Stimulated activated naive B cell treated with anti-CD40 and anti-IgM and Interleukin-4, amounts not matched to agents 10 μg/mL and 1 μg/mL and 100 μg/mL, for 72 hours (primary cell): Measurements from ENCODE around the gene ERGIC1.
A peak's percentile ranks its signal among the peaks of the same experiment; 100 is the strongest.
"Not testable (repeated sequence)": the region's sequence is repeated elsewhere in the genome, so short reads cannot be mapped to it uniquely, and the experiment has no call there.

ENCODE experiments used
- ATAC-seq, 2 donors: fragments of 150-1000 bp; cut with Tn5 transposase; replicated peaks; 2 replicates each; pipeline ENCODE4 v1.10.0; 2021; ENCODE audit warnings: moderate library complexity in 1 of 2
- DNase-seq: peaks from one replicate; pipeline ENCODE4 v3.0.0; 2021
- H3K27ac Mint-ChIP-seq: one replicate; pipeline ENCODE4 v1.8.0; 2022; ENCODE audit warnings: mild to moderate bottlenecking, mixed read lengths
- H3K27me3 Mint-ChIP-seq, 2 donors: one replicate each; pipeline ENCODE4 v1.8.0; 2022; ENCODE audit warnings: mixed read lengths in 2 of 2
- H3K36me3 Mint-ChIP-seq, 2 donors: one replicate each; pipeline ENCODE4 v1.8.0; 2022; ENCODE audit warnings: mixed read lengths in 2 of 2, mild to moderate bottlenecking in 1 of 2
- H3K4me1 Mint-ChIP-seq, 2 donors: one replicate each; pipeline ENCODE4 v1.8.0; 2022; ENCODE audit warnings: mixed read lengths in 2 of 2, mild to moderate bottlenecking in 1 of 2
- H3K4me3 Mint-ChIP-seq, 2 donors: one replicate each; pipeline ENCODE4 v1.8.0; 2022; ENCODE audit warnings: mild to moderate bottlenecking in 2 of 2, mixed read lengths in 2 of 2, moderate library complexity in 1 of 2
- H3K9me3 Mint-ChIP-seq, 2 donors: one replicate each; pipeline ENCODE4 v1.8.0; 2022; ENCODE audit warnings: mixed read lengths in 2 of 2, mild to moderate bottlenecking in 1 of 2

ERGIC1 gene

GRCh38 chr5:172833686-172834414 lies at the start of gene ERGIC1:
Gene ERGIC1, plus strand, starts transcription at chr5:172834251. Its CDS starts 163 bp downstream, at chr5:172834414.
- peak; percentile 80 for DNase-seq
- H3K27ac Mint-ChIP-seq, result peak within 1 kb of the TSS; percentile 95
- peaks cover 39 to 44% of the 10 kb centered on the region in 2 donors for H3K4me1 Mint-ChIP-seq
- no peaks in the 10 kb centered on the region for H3K9me3 Mint-ChIP-seq
- H3K4me3 Mint-ChIP-seq, result peak within 1 kb of the TSS; percentile 91 to 95
- H3K27me3 Mint-ChIP-seq, result no peaks in the 10 kb centered on the region
- H3K36me3 Mint-ChIP-seq, result peaks cover 0 to 21% of the 10 kb centered on the region in 2 donors
- peak; percentile 83 to 89 for ATAC-seq

GRCh38 chr5:172785429-172786088 lies 48.5 kb upstream of the ERGIC1 start:
- Mint-ChIP-seq H3K36me3 (no peaks in the 10 kb centered on the region), H3K4me3 (no peak overlapping the region), H3K27me3 (no peaks in the 10 kb centered on the region), H3K27ac (no peak overlapping the region), H3K9me3 (no peaks in the 10 kb centered on the region), H3K4me1 (peaks cover 6 to 8% of the 10 kb centered on the region in 2 donors)
- no peak for ATAC-seq
- DNase-seq, result no peak

- no peaks in the 10 kb centered on the region for H3K9me3 Mint-ChIP-seq
- no peak overlapping the region for H3K4me3 Mint-ChIP-seq
- DNase-seq, result no peak
- no peak overlapping the region for H3K27ac Mint-ChIP-seq
- no peaks in the 10 kb centered on the region for H3K27me3 Mint-ChIP-seq
- H3K36me3 Mint-ChIP-seq, result no peaks in the 10 kb centered on the region
- H3K4me1 Mint-ChIP-seq, result peaks cover 8 to 11% of the 10 kb centered on the region in 2 donors
- no peak for ATAC-seq
Observed at GRCh38 chr5:172786736-172787462, 47.2 kb upstream of the ERGIC1 start.

- H3K9me3 Mint-ChIP-seq, H3K4me1 Mint-ChIP-seq, H3K27me3 Mint-ChIP-seq, H3K27ac Mint-ChIP-seq, ATAC-seq, H3K36me3 Mint-ChIP-seq, DNase-seq, H3K4me3 Mint-ChIP-seq: not testable (repeated sequence)
Observed at GRCh38 chr5:172787538-172787937, 46.5 kb upstream of the ERGIC1 start.

- peaks cover 16 to 22% of the 10 kb centered on the region in 2 donors for H3K4me1 Mint-ChIP-seq
- H3K4me3 Mint-ChIP-seq, result no peak overlapping the region
- H3K27ac Mint-ChIP-seq, result peak overlapping the region; percentile 37
- ATAC-seq, result peak; percentile 38 to 75
- H3K27me3 Mint-ChIP-seq, result no peaks in the 10 kb centered on the region
- DNase-seq, result no peak
- peaks cover 2 to 3% of the 10 kb centered on the region in 2 donors for H3K9me3 Mint-ChIP-seq
- H3K36me3 Mint-ChIP-seq, result peaks cover 2 to 6% of the 10 kb centered on the region in 2 donors
Observed at GRCh38 chr5:172788771-172789686, 45.0 kb upstream of the ERGIC1 start.

- Mint-ChIP-seq H3K4me1 (peaks cover 23 to 30% of the 10 kb centered on the region in 2 donors), H3K36me3 (peaks cover 2 to 7% of the 10 kb centered on the region in 2 donors), H3K4me3 (no peak overlapping the region), H3K27me3 (no peaks in the 10 kb centered on the region), H3K9me3 (peaks cover 2 to 4% of the 10 kb centered on the region in 2 donors), H3K27ac (no peak overlapping the region)
- ATAC-seq (no peak), DNase-seq (no peak)
Observed at GRCh38 chr5:172789687-172790495, 44.2 kb upstream of the ERGIC1 start.

GRCh38 chr5:172790496-172790889 lies 43.6 kb upstream of the ERGIC1 start:
- DNase-seq (no peak), ATAC-seq (no peak)
- Mint-ChIP-seq H3K4me3 (no peak overlapping the region), H3K4me1 (peaks cover 23 to 30% of the 10 kb centered on the region in 2 donors), H3K27me3 (no peaks in the 10 kb centered on the region), H3K27ac (no peak overlapping the region), H3K36me3 (peaks cover 2 to 7% of the 10 kb centered on the region in 2 donors), H3K9me3 (peaks cover 2 to 4% of the 10 kb centered on the region in 2 donors)

GRCh38 chr5:172791286-172791685 lies 42.8 kb upstream of the ERGIC1 start:
- no peaks in the 10 kb centered on the region for H3K27me3 Mint-ChIP-seq
- H3K4me3 Mint-ChIP-seq, result no peak overlapping the region
- ATAC-seq (no peak), DNase-seq (no peak)
- H3K9me3 Mint-ChIP-seq, result peaks cover 2 to 4% of the 10 kb centered on the region in 2 donors
- peaks cover 23 to 30% of the 10 kb centered on the region in 2 donors for H3K4me1 Mint-ChIP-seq
- H3K27ac Mint-ChIP-seq, result peak overlapping the region; percentile 37
- peaks cover 2 to 7% of the 10 kb centered on the region in 2 donors for H3K36me3 Mint-ChIP-seq

GRCh38 chr5:172791726-172792445 lies 42.2 kb upstream of the ERGIC1 start:
- H3K4me1 Mint-ChIP-seq, result peaks cover 27 to 30% of the 10 kb centered on the region in 2 donors
- DNase-seq, result no peak
- no peak overlapping the region for H3K27ac Mint-ChIP-seq
- peaks cover 2 to 7% of the 10 kb centered on the region in 2 donors for H3K36me3 Mint-ChIP-seq
- no peaks in the 10 kb centered on the region for H3K27me3 Mint-ChIP-seq
- no peak overlapping the region for H3K4me3 Mint-ChIP-seq
- peaks cover 2 to 4% of the 10 kb centered on the region in 2 donors for H3K9me3 Mint-ChIP-seq
- no peak for ATAC-seq

GRCh38 chr5:172792701-172793570 lies 41.1 kb upstream of the ERGIC1 start:
- peaks cover 2 to 4% of the 10 kb centered on the region in 2 donors for H3K9me3 Mint-ChIP-seq
- DNase-seq, result no peak
- no peaks in the 10 kb centered on the region for H3K27me3 Mint-ChIP-seq
- H3K36me3 Mint-ChIP-seq, result peaks cover 2 to 7% of the 10 kb centered on the region in 2 donors
- H3K4me3 Mint-ChIP-seq, result no peak overlapping the region
- ATAC-seq, result no peak
- no peak overlapping the region for H3K27ac Mint-ChIP-seq
- peaks cover 29 to 30% of the 10 kb centered on the region in 2 donors for H3K4me1 Mint-ChIP-seq

GRCh38 chr5:172793577-172794488 lies 40.2 kb upstream of the ERGIC1 start:
- H3K4me3 Mint-ChIP-seq, result peak overlapping the region; percentile 56 to 57
- peak overlapping the region; percentile 90 for H3K27ac Mint-ChIP-seq
- peak; percentile 76 to 87 for ATAC-seq

More at GRCh38 chr5:172793577-172794488, 40.2 kb upstream of the ERGIC1 start:
- Mint-ChIP-seq H3K9me3 (peaks cover 2 to 4% of the 10 kb centered on the region in 2 donors), H3K36me3 (peaks cover 2 to 7% of the 10 kb centered on the region in 2 donors), H3K4me1 (peaks cover 31 to 32% of the 10 kb centered on the region in 2 donors), H3K27me3 (no peaks in the 10 kb centered on the region)
- peak; percentile 41 for DNase-seq
